Heart left ventricle (tissue), 16 donors: ENCODE results near the gene BEAN1. TPM values are rescaled to one million over a fixed set of nuclear protein-coding genes. Genes with fewer than 3 reads are reported as not detected.
A peak's percentile ranks its signal among the peaks of the same experiment; 100 is the strongest.

Experiments used
- ATAC-seq, 4 donors: fragments of 200-7000 bp; cut with Tn5 transposase; one replicate each; pipeline ENCODE4 v1.9.1; 2020 to 2022; ENCODE audit warnings: moderate library complexity in 4 of 4, mild to moderate bottlenecking in 3 of 4, moderate number of reproducible peaks in 1 of 4
- DNase-seq, 5 donors: peaks; one replicate each; pipeline ENCODE4 v3.0.0-alpha.2; 2020
- H3K27ac ChIP-seq, 12 donors: fragments of 200-600 bp; sonication (generic) in 4 of 12; one replicate each; pipeline versions ENCODE4 v1.5.0 to v1.8.0; 2016 to 2022; ENCODE audit warnings: mild to moderate bottlenecking in 2 of 12
- H3K27me3 ChIP-seq, 9 donors: fragments of 200-600 bp; sonication (generic) in 2 of 9; one replicate each; pipeline versions ENCODE4 v1.5.1 to v1.8.0; 2016 to 2022; ENCODE audit warnings: mild to moderate bottlenecking in 3 of 9
- H3K36me3 ChIP-seq, 9 donors: fragments of 200-600 bp; sonication (generic) in 2 of 9; one replicate each; pipeline versions ENCODE4 v1.5.0 to v1.8.0; 2018 to 2022; ENCODE audit warnings: mild to moderate bottlenecking in 2 of 9
- H3K4me1 ChIP-seq, 12 donors: fragments of 200-600 bp; sonication (generic) in 4 of 12; one replicate each; pipeline versions ENCODE4 v1.5.0 to v1.8.0; 2016 to 2022; ENCODE audit warnings: mild to moderate bottlenecking in 3 of 12
- H3K4me3 ChIP-seq, 12 donors: fragments of 200-600 bp; sonication (generic) in 4 of 12; one replicate each; pipeline versions ENCODE4 v1.5.0 to v1.8.0; 2017 to 2022; ENCODE audit warnings: mild to moderate bottlenecking in 9 of 12, moderate library complexity in 4 of 12
- H3K9me3 ChIP-seq, 12 donors: fragments of 200-600 bp; sonication (generic) in 4 of 12; one replicate each; pipeline versions ENCODE4 v1.5.0 to v1.8.0; 2016 to 2022; ENCODE audit warnings: mild to moderate bottlenecking in 1 of 12
- POLR2A ChIP-seq, 2 donors: fragments of 450-650 bp; IDR thresholded peaks; one replicate each; pipeline ENCODE4 v1.6.1; 2017; ENCODE audit warnings: antibody characterized with exemption in 2 of 2, mild to moderate bottlenecking in 2 of 2, moderate library complexity in 2 of 2
- WGBS, 4 donors: extraction: QIAGEN DNeasy Blood & Tissue Kit in 2 of 4; methylation state at CpG; one replicate each; pipeline versions ENCODE4 v1.1.5 to v1.1.7; 2013 to 2018; 5-methylcytosine and 5-hydroxymethylcytosine counted together
- intact Hi-C, 10 donors: fragments of 100-400 bp; cut with DNase I; formaldehyde crosslinking; loops; one replicate each; pipeline versions ENCODE4 v1.11.1 to v1.14.2; 2022
- polyA plus RNA-seq, 2 donors: library from polyadenylated mRNA; stranded (reverse); fragments of 200-250 nt; gene quantifications; one replicate each; pipeline ENCODE4 v1.2.3, GENCODE V29; 2013
- total RNA-seq, 9 donors: library from RNA; depleted of rRNA in 2 of 9; stranded (reverse); fragments of >200 nt in 2 of 9; fragmentation: NEBNext Ultra II Directional in 3 of 9; extraction: Animal tissue kit (Norgen Biotek cat#: 25700) in 3 of 9; gene quantifications; one replicate each; pipeline versions ENCODE4 v1.1.0 to v1.2.4, GENCODE V29; 2016 to 2023
- TF ChIP-seq, protein P1 (sequence below), 12 donors: fragments of 200-600 bp; sonication (generic) in 4 of 12; IDR thresholded peaks; one replicate each; pipeline versions ENCODE4 v1.5.0 to v1.8.0; 2018 to 2022; ENCODE audit warnings: antibody characterized with exemption in 12 of 12, mild to moderate bottlenecking in 5 of 12
- donor health status: ischemic (EF 13 %, LVEDD 7.1; RV severe dilation, severe dysfunction).
- donor health status: healthy with polysubstance abuse.
- donor health status: DM: no; HTN: yes; CAD: no.
- donor health status: DM: no; HTN: no; CAD: no.
- donor health status: ischemic (EF 25% LVEDD 6.9; RV normal size, moderate dysfunction).
- donor health status: ischemic (EF 25% LVEDD 5.7; RV mildly dilated, moderate dysfunction).
- donor health status: healthy.
- donor health status: DM: yes; HTN: yes; CAD: no.
- donor health status: ischemic (EF 35%, LVEDD 5.7; RV mildly dilated, moderate dysfunction).
- donor health status: nonischemic (EF 11% LVEDD 7.7; RV severe dilation, severe dysfunction).
- donor health status: DM: yes; HTN: yes; CAD: no.
- donor health status: PGD.
- donor health status: ischemic (EF 29% LVEDD 5.4; RV normal size, mild dysfunction).
- donor health status: nonischemic (EF 23%, LVEDD 6.1; RV moderate dilation, normal function).

The BEAN1 gene
- total and polyA plus RNA-seq, 11 donors: 0.30 to 8.8 (median 1.5) TPM

DNA sequence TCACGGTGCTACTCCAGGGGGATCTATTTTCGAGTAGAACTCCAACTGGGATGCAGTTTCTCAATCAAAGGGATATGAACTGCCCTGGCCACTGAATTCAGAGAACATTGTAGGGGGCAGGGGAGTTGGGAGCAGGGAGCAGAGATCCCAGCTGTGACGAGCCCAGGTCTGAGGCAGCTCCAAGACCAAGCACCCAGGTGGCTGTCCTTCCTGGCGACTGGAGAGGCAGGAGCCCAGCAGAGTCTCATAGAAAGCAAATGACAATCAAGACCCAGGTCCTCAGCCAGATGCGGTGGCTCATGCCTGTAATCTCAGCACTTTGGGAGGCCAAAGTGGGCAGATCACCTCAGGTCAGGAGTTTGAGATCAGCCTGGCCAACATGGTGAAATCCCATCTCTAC, 62.7 kb downstream of the BEAN1 start:
- Histone ChIP-seq H3K27me3 (no peaks in the 10 kb centered on the region), H3K9me3 (peaks cover 0 to 5% (median 0%) of the 10 kb centered on the region in 12 donors), H3K27ac (no peak overlapping the region), H3K4me1 (peaks cover 0 to 24% (median 10%) of the 10 kb centered on the region in 12 donors), H3K4me3 (no peak overlapping the region), H3K36me3 (no peaks in the 10 kb centered on the region)
- ATAC-seq (no peak), DNase-seq (no peak)
- intact Hi-C loops: loop anchor here in 1 of 10 donors (10.0 kb wide), 1 partner anchor 65 kb away; the partner anchor contains the start of genes CKLF and TK2
- TF ChIP-seq POLR2A (IDR thresholded peaks at IDR 0.05): no peak
- TF ChIP-seq, protein P1, sequence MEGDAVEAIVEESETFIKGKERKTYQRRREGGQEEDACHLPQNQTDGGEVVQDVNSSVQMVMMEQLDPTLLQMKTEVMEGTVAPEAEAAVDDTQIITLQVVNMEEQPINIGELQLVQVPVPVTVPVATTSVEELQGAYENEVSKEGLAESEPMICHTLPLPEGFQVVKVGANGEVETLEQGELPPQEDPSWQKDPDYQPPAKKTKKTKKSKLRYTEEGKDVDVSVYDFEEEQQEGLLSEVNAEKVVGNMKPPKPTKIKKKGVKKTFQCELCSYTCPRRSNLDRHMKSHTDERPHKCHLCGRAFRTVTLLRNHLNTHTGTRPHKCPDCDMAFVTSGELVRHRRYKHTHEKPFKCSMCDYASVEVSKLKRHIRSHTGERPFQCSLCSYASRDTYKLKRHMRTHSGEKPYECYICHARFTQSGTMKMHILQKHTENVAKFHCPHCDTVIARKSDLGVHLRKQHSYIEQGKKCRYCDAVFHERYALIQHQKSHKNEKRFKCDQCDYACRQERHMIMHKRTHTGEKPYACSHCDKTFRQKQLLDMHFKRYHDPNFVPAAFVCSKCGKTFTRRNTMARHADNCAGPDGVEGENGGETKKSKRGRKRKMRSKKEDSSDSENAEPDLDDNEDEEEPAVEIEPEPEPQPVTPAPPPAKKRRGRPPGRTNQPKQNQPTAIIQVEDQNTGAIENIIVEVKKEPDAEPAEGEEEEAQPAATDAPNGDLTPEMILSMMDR (IDR thresholded peaks at IDR 0.05): no peak
- 86 to 97% (median 95%) methylated on average over 4 to 5 of the region's 5 CpGs for WGBS, 4 donors

DNA sequence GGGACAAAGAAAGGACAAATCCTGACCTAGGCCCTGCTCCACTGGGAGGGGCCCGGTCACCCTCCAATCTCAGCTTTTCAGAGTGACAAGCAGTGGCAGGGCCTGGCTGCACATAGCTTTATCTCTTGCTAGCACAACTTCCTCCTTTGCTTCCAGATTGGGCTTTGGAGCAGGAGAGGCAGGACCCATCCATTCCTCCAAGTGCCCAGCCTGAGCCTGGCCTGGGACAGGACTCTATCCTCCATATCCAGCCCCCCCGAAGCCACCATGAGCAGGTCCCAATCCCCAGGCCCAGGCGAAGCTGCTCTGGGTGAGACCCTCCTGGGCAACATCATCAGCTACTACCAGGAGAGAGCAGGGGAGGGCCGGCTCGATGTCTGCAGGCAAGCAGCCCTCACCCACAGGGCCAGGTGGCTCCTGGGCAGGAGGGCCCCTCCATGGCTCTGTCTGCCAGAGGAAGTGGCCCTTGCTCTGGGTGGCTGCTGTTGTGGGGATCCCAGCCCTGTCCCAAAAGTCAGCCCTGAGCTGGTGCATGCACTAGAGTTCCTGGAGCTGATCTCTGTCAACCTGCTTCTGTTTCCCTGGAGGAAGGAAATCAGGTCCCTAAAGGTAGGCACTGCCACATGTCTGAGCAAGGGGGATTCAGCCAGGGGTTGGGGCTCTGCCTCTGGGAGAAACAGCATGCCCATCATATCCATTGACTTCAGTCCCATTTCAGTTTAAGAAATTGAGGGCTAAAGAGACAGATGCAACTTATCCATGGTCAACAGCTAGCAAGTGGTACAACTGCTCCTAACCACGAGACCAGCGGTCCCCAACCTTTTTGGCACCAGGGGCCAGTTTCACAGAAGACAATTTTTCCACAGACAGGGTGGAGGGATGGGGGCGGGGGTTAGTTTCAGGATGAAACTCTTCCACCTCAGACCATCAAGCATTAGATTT, 64.0 kb downstream of the BEAN1 start:
- Histone ChIP-seq H3K4me1 (peaks cover 0 to 24% (median 10%) of the 10 kb centered on the region in 12 donors), H3K4me3 (no peak overlapping the region), H3K36me3 (no peaks in the 10 kb centered on the region), H3K9me3 (peaks cover 0 to 5% (median 0%) of the 10 kb centered on the region in 12 donors), H3K27me3 (no peaks in the 10 kb centered on the region), H3K27ac (no peak overlapping the region)
- intact Hi-C loops: no loop called here
- WGBS, 4 donors: 74 to 83% (median 75%) methylated on average over 6 to 8 of the region's 8 CpGs
- ATAC-seq (peak in 1 of 4 donors; percentile 6), DNase-seq (peak in 1 of 5 donors; percentile 14)
- TF ChIP-seq, protein P1 (IDR thresholded peaks at IDR 0.05): no peak
- TF ChIP-seq POLR2A (IDR thresholded peaks at IDR 0.05): no peak

DNA sequence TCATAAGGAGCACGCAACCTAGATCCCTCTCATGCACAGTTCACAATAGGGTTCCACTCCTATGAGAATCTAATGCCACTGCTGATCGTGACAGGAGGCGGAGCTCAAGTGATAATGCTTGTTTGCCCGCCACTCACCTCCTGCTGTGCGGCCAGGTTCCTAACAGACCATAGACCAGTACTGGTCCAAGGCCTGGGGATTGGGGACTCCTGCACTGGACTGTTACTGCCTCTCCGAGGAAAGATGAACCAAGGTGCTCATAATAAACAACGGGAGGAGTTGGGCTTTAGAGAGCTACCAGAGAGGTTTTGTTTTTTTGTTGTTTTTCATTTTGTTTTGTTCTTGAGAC, 64.6 kb downstream of the BEAN1 start:
- DNase-seq (peak in 1 of 5 donors; percentile 6), ATAC-seq (no peak)
- Histone ChIP-seq H3K4me3 (no peak overlapping the region), H3K9me3 (peaks cover 0 to 5% (median 0%) of the 10 kb centered on the region in 12 donors), H3K36me3 (no peaks in the 10 kb centered on the region), H3K4me1 (peaks cover 0 to 20% (median 6%) of the 10 kb centered on the region in 12 donors), H3K27ac (no peak overlapping the region), H3K27me3 (no peaks in the 10 kb centered on the region)
- intact Hi-C loops: no loop called here
- 86 to 94% (median 90%) methylated on average over 7 of the region's 7 CpGs for whole genome bisulfite sequencing, 4 donors
- TF ChIP-seq, protein P1 (IDR thresholded peaks at IDR 0.05): no peak
- no peak for TF ChIP-seq POLR2A (IDR thresholded peaks at IDR 0.05)
